ENCODE results near the gene KHDC4. TPM values are rescaled to one million over a fixed set of nuclear protein-coding genes. Genes with fewer than 3 reads are reported as not detected.

Gene KHDC4
- total and polyA plus RNA-seq, 9 of the 15 experiments (the other 6 are each of a cell fraction or from before 2014, with no cell fraction given) = 12.1 to 185 (median 65.6) TPM

GRCh38 chr1:155952505-155952890 is 18.3 kb upstream of the KHDC4 start (continued):
- TF ChIP-seq CHD7 (IDR thresholded peaks at IDR 0.05; ENCODE audit: low read depth, low read length) = no peak

All from K562 (cell line).